GM10266 (cell line): Measurements from ENCODE around the gene DUS1L.

Experiments used
- DNase-seq: peaks from one replicate; pipeline ENCODE4 v3.0.0; 2012; ENCODE audit errors: extremely low spot score
- TF ChIP-seq, protein P1 (sequence below): IDR thresholded peaks from 2 replicates; pipeline ENCODE4 v1.5.1; 2012; ENCODE audit warnings: mild to moderate bottlenecking, low read depth; ENCODE audit not compliant: control insufficient read depth, insufficient read depth; ENCODE audit errors: missing control alignments

DUS1L gene

DNA sequence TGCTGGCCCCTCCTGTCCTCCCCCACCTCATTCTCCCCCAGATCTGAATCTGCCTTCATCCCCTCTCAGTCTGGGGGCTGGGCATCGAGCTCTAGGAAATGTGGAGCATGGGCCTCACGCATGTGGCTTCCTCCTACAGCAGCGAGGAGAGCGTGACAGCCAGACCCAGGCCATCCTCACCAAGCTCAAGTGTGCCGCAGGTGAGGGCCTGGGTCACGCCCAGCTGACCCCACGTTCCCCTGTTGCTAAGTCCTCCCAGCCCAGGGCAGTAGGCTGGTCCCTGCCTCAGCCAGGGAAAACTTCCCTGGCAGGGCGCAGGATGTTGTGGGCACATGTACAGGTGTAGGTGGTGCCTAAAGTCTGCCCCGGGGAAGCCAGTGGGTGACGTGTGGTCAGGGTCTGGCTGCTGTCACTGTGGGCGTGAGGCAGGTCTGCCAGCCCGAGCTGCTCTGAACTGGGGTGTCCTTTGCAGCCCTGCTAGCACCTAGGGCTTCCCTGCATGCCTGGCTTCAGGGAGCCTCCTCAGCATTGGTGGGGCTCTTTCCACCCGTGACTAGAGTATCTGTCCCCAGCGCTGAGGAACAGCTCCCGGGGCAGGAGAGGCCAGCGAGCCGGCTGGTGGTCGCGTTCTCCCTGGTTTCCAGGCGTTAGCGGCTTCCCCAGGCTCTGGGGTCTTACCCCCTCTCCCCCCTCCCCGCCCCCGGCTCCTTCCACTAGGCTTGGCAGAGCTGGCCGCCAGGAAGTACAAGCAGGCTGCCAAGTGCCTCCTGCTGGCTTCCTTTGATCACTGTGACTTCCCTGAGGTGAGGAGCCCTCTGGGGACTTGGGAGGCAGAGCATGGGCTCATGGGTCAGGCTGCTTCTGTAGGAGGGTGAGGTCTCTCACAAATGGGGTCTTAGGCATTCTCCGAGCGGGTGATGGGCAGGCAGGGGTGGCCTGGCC lies 10.3 kb downstream of the DUS1L start:
- TF ChIP-seq, protein P1, sequence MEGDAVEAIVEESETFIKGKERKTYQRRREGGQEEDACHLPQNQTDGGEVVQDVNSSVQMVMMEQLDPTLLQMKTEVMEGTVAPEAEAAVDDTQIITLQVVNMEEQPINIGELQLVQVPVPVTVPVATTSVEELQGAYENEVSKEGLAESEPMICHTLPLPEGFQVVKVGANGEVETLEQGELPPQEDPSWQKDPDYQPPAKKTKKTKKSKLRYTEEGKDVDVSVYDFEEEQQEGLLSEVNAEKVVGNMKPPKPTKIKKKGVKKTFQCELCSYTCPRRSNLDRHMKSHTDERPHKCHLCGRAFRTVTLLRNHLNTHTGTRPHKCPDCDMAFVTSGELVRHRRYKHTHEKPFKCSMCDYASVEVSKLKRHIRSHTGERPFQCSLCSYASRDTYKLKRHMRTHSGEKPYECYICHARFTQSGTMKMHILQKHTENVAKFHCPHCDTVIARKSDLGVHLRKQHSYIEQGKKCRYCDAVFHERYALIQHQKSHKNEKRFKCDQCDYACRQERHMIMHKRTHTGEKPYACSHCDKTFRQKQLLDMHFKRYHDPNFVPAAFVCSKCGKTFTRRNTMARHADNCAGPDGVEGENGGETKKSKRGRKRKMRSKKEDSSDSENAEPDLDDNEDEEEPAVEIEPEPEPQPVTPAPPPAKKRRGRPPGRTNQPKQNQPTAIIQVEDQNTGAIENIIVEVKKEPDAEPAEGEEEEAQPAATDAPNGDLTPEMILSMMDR, result no peak
- DNase-seq, result no peak

DNA sequence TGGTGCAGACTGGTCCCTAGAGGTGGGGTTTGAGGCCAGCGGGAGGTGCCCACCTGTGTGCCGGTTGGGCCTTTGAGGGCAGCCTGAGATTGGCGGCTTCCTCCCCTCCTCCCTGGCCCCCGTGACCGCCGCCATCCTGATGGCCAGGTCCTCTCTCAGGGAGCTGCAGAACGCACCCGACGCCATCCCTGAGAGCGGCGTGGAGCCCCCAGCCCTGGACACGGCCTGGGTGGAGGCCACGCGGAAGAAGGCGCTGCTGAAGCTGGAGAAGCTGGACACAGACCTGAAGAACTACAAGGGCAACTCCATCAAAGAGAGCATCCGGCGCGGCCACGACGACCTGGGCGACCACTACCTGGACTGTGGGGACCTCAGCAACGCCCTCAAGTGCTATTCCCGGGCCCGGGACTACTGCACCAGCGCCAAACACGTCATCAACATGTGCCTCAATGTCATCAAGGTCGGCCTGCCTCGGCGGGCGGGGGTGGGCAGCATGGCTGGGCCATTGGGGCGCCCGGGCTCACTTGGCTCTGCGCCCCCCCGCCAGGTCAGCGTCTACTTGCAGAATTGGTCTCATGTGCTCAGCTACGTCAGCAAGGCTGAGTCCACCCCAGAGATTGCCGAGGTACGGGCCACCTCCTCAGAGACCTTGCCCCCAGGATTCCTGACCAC lies 11.1 kb downstream of the DUS1L start:
- TF ChIP-seq, protein P1, result no peak
- DNase-seq, result no peak

DNA sequence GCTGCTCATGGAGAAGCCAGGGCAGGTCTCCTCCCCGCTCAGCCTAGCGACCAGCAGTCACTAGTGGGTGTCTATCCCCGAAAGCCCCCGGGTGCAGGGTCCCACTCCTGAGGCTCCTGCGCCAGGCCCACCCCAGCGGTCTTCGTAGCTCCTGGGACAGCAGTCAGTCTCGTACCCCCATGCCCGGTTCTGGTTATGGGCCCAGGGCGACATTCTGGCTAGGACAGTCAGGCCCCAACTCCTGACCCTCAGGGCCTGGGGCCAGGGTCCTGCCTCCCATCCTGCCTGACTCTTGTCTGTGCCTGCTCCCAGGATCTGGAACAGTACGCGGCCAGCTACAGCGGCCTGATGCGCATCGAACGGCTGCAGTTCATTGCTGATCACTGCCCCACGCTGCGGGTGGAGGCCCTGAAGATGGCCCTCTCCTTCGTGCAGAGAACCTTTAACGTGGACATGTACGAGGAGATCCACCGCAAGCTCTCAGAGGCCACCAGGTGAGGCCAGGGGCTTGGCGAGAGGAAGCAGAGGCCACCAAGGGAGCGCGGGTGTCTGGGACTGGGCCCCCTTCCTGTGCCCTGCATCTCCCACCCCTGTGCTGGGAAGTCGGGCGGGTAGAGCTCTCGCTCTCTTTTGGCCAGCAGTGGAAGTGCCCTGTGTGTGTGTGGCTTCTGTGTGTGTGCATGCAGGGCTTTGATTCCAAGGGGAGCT lies 11.9 kb downstream of the DUS1L start:
- TF ChIP-seq, protein P1, result no peak
- no peak for DNase-seq

DNA sequence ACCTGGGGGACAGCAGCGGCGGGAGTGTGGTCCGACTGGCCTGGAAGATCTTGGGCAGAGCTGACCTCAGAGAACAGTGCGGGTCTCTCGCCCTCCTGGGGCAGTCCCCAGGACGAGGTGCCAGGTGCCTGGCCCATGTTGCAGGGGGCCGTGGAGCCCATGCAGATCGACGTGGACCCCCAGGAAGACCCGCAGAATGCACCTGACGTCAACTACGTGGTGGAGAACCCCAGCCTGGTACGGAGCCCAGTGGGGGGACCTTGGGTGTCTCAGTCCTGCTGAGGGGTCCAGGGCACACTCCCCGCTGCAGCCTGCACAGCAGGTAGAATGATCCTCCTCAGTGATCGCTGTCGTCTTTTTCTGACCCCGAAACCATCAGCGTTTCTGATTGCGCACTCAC lies 12.5 kb downstream of the DUS1L start:
- no peak for DNase-seq
- TF ChIP-seq, protein P1, result no peak

DNA sequence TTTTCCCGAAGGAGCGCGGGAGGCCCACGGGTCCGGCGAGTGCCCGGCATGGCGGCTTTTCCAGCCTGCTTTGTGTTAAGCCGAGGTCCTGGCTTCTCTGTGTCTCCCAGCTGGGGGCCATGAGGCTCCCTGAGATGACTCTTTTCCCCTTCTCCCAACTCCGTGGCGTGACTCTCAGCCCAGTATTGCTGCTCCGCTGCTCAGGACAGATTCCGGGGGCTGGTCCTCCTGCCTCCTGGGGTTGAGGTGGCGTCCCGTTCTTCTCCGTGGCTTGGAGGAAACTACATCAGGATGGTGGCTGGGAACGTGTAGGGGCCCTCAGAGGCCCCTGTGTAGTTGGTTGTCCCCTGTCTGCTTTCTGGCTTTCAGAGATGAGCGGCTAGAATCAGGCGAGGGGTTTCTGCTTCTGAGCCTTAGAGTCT lies 13.0 kb downstream of the DUS1L start:
- no peak for DNase-seq
- TF ChIP-seq, protein P1, result no peak

DNA sequence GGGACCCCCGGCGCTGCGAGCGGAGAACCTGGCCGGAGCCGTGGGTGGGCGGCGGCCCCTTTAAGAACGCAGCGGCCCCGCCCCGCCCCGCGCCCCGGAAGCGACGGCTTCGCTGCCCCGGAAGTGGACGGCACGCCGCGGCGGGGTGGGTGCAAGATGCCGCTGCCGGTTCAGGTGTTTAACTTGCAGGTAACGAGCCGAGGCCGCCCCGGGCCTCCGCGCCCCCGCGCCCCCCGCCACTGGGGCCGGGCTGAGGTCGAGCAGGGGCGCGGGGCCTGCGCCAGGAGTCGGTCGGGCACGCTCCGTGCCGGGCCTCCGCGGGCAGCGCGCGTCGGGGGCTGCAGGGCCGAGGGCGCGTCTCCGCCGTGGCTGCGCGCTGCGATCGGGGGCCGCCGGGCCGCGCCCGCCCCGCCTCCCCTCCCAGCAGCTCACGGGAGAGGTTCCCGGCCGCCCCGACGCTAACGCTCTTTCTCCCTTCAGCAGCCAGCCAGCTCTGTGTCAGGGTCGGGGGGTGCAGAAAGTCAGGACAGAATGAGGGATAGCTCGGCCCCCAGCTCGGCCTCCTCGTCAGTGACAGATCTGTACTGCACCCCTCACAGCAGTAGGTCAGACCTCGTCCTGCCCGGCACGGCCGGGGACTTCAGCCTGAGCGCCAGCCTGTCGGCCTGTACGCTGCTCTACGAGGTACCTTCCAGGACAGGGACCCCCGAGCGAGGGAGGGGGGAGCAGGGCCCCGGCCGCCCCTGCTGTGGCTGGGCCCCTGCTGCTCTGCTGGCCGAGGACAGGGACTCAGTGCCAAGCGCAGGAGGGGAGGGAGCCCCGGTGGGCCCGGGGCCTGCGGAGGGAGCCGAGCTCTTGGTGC lies 13.6 kb downstream of the DUS1L start, which contains the start of the genes GPS1 and RFNG:
GPS1 (plus strand) TSS at position 123 of the 862 bp plus-strand sequence; CDS start at position 157, 34 bp downstream.
RFNG (minus strand) TSS at position 36 of the 862 bp plus-strand sequence. CDS start 45 bp downstream, outside the sequence.
- DNase-seq, result peak; percentile 98
- TF ChIP-seq, protein P1, result no peak
